ENCODE results near the gene CD300C. TPM values are rescaled to one million over a fixed set of nuclear protein-coding genes. Genes with fewer than 3 reads are reported as not detected.

The CD300C gene
- total RNA-seq, 1 experiment from 2014 or later: not detected

DNA sequence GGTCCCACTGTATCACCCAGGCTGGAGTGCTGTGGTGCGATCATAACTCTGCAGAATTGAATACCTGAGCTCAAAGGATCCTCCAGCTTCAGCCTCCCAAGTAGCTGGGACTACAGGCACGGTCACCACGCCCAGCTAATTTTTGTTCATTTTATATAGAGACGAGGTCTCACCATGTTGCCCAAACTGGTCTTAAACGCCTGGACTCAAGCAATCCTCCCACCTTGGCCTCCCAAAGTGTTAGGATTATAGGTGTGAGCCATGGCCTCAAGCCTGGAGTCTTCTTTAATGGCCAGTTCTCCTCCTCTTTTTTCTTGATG lies 15.1 kb downstream of the CD300C start:
- in situ Hi-C loops (cut with HindIII; ENCODE audit: low pct_unique_long_range_greater_than_20kb, low sequenced_read_pairs) (no loop called here), intact Hi-C loops (cut with micrococcal nuclease; ENCODE audit: unreplicated experiment) (loop anchor here (5.0 kb wide), 1 partner anchor 163 kb away; the partner anchor contains the start of gene GPR142)
- CTCF ChIA-PET: interaction anchor here (0.6 to 1.3 kb wide), 6 partner anchors 35 to 290 kb away, joined by 3 to 8 read pairs (median 4); no protein-coding TSS in a partner anchor
- no TSS peak for BruUV-seq (replicated peaks)
- TF ChIP-seq SIN3A (IDR thresholded peaks at IDR 0.05; ENCODE audit: borderline replicate concordance, insufficient read depth, low read depth, low read length) (no peak), TCF7L2 (IDR thresholded peaks at IDR 0.05; ENCODE audit: low read depth, low read length) (no peak), POLR2AphosphoS5 (IDR thresholded peaks at IDR 0.05; ENCODE audit: low read depth, low read length) (no peak)
- TF ChIP-seq, protein P1, sequence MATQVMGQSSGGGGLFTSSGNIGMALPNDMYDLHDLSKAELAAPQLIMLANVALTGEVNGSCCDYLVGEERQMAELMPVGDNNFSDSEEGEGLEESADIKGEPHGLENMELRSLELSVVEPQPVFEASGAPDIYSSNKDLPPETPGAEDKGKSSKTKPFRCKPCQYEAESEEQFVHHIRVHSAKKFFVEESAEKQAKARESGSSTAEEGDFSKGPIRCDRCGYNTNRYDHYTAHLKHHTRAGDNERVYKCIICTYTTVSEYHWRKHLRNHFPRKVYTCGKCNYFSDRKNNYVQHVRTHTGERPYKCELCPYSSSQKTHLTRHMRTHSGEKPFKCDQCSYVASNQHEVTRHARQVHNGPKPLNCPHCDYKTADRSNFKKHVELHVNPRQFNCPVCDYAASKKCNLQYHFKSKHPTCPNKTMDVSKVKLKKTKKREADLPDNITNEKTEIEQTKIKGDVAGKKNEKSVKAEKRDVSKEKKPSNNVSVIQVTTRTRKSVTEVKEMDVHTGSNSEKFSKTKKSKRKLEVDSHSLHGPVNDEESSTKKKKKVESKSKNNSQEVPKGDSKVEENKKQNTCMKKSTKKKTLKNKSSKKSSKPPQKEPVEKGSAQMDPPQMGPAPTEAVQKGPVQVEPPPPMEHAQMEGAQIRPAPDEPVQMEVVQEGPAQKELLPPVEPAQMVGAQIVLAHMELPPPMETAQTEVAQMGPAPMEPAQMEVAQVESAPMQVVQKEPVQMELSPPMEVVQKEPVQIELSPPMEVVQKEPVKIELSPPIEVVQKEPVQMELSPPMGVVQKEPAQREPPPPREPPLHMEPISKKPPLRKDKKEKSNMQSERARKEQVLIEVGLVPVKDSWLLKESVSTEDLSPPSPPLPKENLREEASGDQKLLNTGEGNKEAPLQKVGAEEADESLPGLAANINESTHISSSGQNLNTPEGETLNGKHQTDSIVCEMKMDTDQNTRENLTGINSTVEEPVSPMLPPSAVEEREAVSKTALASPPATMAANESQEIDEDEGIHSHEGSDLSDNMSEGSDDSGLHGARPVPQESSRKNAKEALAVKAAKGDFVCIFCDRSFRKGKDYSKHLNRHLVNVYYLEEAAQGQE (IDR thresholded peaks at IDR 0.05; ENCODE audit: insufficient read depth in 1 of 2, low read depth in 2 of 2, low read length in 1 of 2): no peak
- TF ChIP-seq, protein P2, sequence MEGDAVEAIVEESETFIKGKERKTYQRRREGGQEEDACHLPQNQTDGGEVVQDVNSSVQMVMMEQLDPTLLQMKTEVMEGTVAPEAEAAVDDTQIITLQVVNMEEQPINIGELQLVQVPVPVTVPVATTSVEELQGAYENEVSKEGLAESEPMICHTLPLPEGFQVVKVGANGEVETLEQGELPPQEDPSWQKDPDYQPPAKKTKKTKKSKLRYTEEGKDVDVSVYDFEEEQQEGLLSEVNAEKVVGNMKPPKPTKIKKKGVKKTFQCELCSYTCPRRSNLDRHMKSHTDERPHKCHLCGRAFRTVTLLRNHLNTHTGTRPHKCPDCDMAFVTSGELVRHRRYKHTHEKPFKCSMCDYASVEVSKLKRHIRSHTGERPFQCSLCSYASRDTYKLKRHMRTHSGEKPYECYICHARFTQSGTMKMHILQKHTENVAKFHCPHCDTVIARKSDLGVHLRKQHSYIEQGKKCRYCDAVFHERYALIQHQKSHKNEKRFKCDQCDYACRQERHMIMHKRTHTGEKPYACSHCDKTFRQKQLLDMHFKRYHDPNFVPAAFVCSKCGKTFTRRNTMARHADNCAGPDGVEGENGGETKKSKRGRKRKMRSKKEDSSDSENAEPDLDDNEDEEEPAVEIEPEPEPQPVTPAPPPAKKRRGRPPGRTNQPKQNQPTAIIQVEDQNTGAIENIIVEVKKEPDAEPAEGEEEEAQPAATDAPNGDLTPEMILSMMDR (IDR thresholded peaks at IDR 0.05): no peak
- POLR2A ChIA-PET: no interaction called here
- no peak overlapping the region for H3K27ac ChIP-seq (ENCODE audit: low read length)
- H3K4me1 ChIP-seq (ENCODE audit: control insufficient read depth, insufficient read depth, low read length): no peaks in the 10 kb centered on the region; the same call in 1 of the 2 replicates
- no peak for ATAC-seq
- DNase-seq (ENCODE audit: low read depth, low spot score): no peak
- H3K36me3 ChIP-seq (ENCODE audit: control insufficient read depth, insufficient read depth, low read length): no peaks in the 10 kb centered on the region
- no peaks in the 10 kb centered on the region for H3K9me3 ChIP-seq (ENCODE audit: control insufficient read depth, insufficient read depth, low read depth, low read length)
- no peak overlapping the region for H3K4me3 ChIP-seq (ENCODE audit: low read depth in 2 of 2, low read length in 2 of 2)
- H3K27me3 ChIP-seq (ENCODE audit: control insufficient read depth, insufficient read depth, low read length): peaks cover 25% of the 10 kb centered on the region

DNA sequence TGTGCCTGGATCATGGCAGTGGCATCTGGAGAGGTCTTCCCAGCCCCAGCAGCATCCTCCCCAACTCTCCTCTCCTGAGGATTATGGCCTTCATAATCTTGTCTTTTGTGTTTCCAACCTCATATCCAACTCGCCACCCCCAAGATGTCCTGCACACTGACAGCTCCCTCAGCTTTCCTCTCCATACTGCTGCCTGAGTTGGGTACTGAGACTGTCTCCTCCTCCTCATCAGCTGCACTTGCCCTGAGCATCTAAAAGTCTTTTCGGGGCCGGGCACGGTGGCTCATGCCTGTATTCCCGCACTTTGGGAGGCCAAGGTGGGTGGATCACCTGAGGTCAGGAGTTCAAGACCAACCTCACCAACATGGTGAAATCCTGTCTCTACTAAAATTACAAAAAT lies 16.7 kb downstream of the CD300C start:
- no peak for DNase-seq (ENCODE audit: low read depth, low spot score)
- no TSS peak for BruUV-seq (replicated peaks)
- Histone ChIP-seq H3K9me3 (ENCODE audit: control insufficient read depth, insufficient read depth, low read depth, low read length) (no peaks in the 10 kb centered on the region), H3K27me3 (ENCODE audit: control insufficient read depth, insufficient read depth, low read length) (peaks cover 19% of the 10 kb centered on the region), H3K36me3 (ENCODE audit: control insufficient read depth, insufficient read depth, low read length) (no peaks in the 10 kb centered on the region), H3K4me3 (ENCODE audit: low read depth in 2 of 2, low read length in 2 of 2) (no peak overlapping the region), H3K27ac (ENCODE audit: low read length) (no peak overlapping the region), H3K4me1 (ENCODE audit: control insufficient read depth, insufficient read depth, low read length) (no peaks in the 10 kb centered on the region; the same call in 1 of the 2 replicates)
- intact Hi-C loops (cut with micrococcal nuclease; ENCODE audit: unreplicated experiment) (no loop called here), in situ Hi-C loops (cut with HindIII; ENCODE audit: low pct_unique_long_range_greater_than_20kb, low sequenced_read_pairs) (no loop called here)
- no peak for ATAC-seq
- TF ChIP-seq TCF7L2 (IDR thresholded peaks at IDR 0.05; ENCODE audit: low read depth, low read length): no peak
- TF ChIP-seq SIN3A (IDR thresholded peaks at IDR 0.05; ENCODE audit: borderline replicate concordance, insufficient read depth, low read depth, low read length): no peak
- TF ChIP-seq, protein P1 (IDR thresholded peaks at IDR 0.05; ENCODE audit: insufficient read depth in 1 of 2, low read depth in 2 of 2, low read length in 1 of 2): no peak
- TF ChIP-seq, protein P2 (IDR thresholded peaks at IDR 0.05): no peak
- no peak for TF ChIP-seq POLR2AphosphoS5 (IDR thresholded peaks at IDR 0.05; ENCODE audit: low read depth, low read length)
- POLR2A ChIA-PET: no interaction called here
- CTCF ChIA-PET: no interaction called here
